Measurements from ENCODE around the gene SLC44A1. TPM values are rescaled to one million over a fixed set of nuclear protein-coding genes. Genes with fewer than 3 reads are reported as not detected.

SLC44A1 gene
- total RNA-seq, 4 donors from 2014 or later: 25.7 to 37.8 (median 28.3) TPM

DNA sequence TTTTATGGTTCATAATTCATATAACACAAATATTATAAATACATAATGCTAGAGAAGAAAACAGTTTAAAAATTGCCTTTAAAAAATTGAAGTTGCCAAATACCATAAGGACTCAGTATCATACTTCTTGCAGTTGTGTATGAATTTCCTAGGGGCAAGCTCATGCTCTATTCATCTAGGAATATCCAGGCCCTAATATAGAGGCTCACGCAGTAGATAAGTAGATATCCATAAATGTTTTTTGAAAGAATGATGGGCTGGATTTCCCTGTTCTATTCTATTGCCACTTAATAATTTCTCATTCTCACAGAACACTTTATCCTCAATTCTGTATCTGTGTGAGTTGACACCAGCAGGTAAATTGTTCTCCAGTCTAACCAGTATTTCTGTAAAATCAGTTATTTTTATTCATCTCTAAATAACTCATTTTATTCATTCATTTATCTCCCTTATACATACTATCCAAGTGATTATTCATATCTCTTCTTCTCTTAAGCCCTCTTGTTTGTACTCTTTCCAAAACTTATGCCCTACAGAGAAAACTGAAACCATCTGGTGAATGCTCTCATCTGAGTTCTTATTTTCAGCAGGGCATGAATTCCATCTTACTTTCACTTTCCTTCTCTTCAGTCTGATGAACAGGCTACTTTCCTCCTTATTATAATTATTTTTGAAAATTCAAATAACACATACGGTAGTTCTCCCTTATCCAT lies 97.1 kb downstream of the SLC44A1 start:
- 66% methylated on average over 2 of the region's 2 CpGs for WGBS
- peak overlapping the region in 1 of 4 donors; percentile 15 for H3K27ac ChIP-seq (replicated peaks in 1 of 4)
- intact Hi-C loops (cut with DNase I): no loop called here

DNA sequence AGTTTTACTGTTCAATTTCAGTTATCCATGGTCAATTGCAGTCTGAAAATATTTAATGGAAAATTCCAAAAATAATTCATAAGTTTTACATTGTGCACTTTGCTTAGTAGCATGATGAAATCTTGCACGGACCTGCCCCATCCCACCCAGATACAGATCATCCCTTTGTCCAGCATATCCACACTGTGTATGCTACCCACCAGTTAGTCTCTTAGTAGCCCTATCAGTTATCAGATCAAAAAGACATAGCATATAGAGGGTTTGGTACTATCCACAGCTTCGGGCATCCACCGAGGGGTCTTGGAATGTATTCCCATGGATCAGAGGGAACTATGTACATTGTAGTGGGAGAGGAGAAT lies 97.7 kb downstream of the SLC44A1 start:
- intact Hi-C loops (cut with DNase I): no loop called here
- Histone ChIP-seq H3K27me3 (no peaks in the 10 kb centered on the region), H3K27ac (replicated peaks in 1 of 4) (peak overlapping the region in 1 of 4 donors; percentile 15), H3K36me3 (peaks cover 0 to 2% (median 0%) of the 10 kb centered on the region in 4 donors), H3K9me3 (no peaks in the 10 kb centered on the region), H3K4me3 (peak overlapping the region in 3 of 4 donors; percentile 5 to 19 (median 7)), H3K4me1 (peaks cover 4 to 26% (median 10%) of the 10 kb centered on the region in 4 donors)
- TF ChIP-seq POLR2AphosphoS5 (IDR thresholded peaks at IDR 0.05): no peak
- no peak for TF ChIP-seq EP300 (IDR thresholded peaks at IDR 0.05)
- TF ChIP-seq, protein P1, sequence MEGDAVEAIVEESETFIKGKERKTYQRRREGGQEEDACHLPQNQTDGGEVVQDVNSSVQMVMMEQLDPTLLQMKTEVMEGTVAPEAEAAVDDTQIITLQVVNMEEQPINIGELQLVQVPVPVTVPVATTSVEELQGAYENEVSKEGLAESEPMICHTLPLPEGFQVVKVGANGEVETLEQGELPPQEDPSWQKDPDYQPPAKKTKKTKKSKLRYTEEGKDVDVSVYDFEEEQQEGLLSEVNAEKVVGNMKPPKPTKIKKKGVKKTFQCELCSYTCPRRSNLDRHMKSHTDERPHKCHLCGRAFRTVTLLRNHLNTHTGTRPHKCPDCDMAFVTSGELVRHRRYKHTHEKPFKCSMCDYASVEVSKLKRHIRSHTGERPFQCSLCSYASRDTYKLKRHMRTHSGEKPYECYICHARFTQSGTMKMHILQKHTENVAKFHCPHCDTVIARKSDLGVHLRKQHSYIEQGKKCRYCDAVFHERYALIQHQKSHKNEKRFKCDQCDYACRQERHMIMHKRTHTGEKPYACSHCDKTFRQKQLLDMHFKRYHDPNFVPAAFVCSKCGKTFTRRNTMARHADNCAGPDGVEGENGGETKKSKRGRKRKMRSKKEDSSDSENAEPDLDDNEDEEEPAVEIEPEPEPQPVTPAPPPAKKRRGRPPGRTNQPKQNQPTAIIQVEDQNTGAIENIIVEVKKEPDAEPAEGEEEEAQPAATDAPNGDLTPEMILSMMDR (IDR thresholded peaks at IDR 0.05): no peak
- no peak for TF ChIP-seq POLR2A (IDR thresholded peaks at IDR 0.05; ENCODE audit: low read depth)
- DNase-seq (ENCODE audit: extremely low spot score): no peak
- 84% methylated on average over 3 of the region's 3 CpGs for WGBS

More for the DNA sequence above, 97.1 kb downstream of the SLC44A1 start:
- TF ChIP-seq, protein P1 (IDR thresholded peaks at IDR 0.05): no peak
- TF ChIP-seq EP300 (IDR thresholded peaks at IDR 0.05): no peak
- no peak for TF ChIP-seq POLR2A (IDR thresholded peaks at IDR 0.05; ENCODE audit: low read depth)
- no peak for TF ChIP-seq POLR2AphosphoS5 (IDR thresholded peaks at IDR 0.05)
- Histone ChIP-seq H3K4me3 (peak overlapping the region in 3 of 4 donors; percentile 5 to 19 (median 7)), H3K9me3 (no peaks in the 10 kb centered on the region), H3K27me3 (no peaks in the 10 kb centered on the region), H3K36me3 (peaks cover 0 to 7% (median under 1%) of the 10 kb centered on the region in 4 donors), H3K4me1 (peaks cover 4 to 21% (median 6%) of the 10 kb centered on the region in 4 donors)
- no peak for DNase-seq (ENCODE audit: extremely low spot score)

DNA sequence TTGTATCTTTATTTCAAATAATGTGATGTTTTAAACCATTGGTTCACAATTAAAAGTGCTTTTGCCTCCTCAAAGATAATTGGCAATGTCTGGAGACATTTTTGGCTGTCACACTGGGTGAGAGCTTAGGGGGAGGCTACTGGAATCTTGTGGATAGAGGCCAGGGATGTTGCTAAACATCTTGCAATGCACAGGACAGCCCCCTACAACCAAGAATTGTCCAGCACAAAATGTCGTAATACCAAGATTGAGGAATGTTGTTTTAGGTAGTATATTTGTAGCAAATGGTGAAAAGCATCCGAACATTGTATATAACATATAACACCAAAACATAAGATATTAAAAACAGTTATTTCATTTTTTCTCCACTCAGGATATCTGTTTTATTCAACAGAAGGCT lies 99.8 kb downstream of the SLC44A1 start:
- Histone ChIP-seq H3K4me1 (peaks cover 4 to 29% (median 10%) of the 10 kb centered on the region in 4 donors), H3K9me3 (no peaks in the 10 kb centered on the region), H3K4me3 (no peak overlapping the region), H3K27me3 (no peaks in the 10 kb centered on the region), H3K27ac (replicated peaks in 1 of 4) (no peak overlapping the region), H3K36me3 (no peaks in the 10 kb centered on the region)
- 98% methylated on average over 2 of the region's 2 CpGs for WGBS
- no peak for DNase-seq (ENCODE audit: extremely low spot score)
- no peak for TF ChIP-seq EP300 (IDR thresholded peaks at IDR 0.05)
- TF ChIP-seq POLR2AphosphoS5 (IDR thresholded peaks at IDR 0.05): no peak
- TF ChIP-seq POLR2A (IDR thresholded peaks at IDR 0.05; ENCODE audit: low read depth): no peak
- intact Hi-C loops (cut with DNase I): no loop called here

DNA sequence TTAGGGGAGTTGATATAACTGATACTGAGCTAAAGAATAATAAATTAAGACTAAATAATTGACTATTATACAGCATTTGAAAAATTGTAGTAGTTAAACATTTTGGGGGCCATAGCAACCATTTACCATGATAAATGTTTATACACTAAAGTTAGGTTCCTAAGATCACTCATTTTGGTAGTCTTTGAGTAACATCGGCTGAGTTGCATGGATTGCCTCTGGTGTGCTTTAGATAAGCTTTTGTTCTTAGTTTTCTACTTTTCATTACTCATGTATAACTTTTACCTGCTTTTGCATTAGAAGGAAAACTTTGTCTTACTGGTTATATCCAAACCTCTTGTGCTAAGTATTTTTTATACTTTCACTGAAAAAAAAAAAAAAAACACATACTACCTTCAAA lies 101.2 kb downstream of the SLC44A1 start:
- Histone ChIP-seq H3K9me3 (no peaks in the 10 kb centered on the region), H3K4me1 (peaks cover 4 to 29% (median 10%) of the 10 kb centered on the region in 4 donors), H3K36me3 (peaks cover 0 to 7% (median 0%) of the 10 kb centered on the region in 4 donors), H3K27me3 (no peaks in the 10 kb centered on the region), H3K4me3 (no peak overlapping the region), H3K27ac (replicated peaks in 1 of 4) (no peak overlapping the region)
- 82% methylated on average over 1 of the region's 1 CpG for WGBS
- no peak for DNase-seq (ENCODE audit: extremely low spot score)
- intact Hi-C loops (cut with DNase I): no loop called here
- TF ChIP-seq EP300 (IDR thresholded peaks at IDR 0.05): no peak
- no peak for TF ChIP-seq POLR2A (IDR thresholded peaks at IDR 0.05; ENCODE audit: low read depth)
- TF ChIP-seq, protein P1 (IDR thresholded peaks at IDR 0.05): no peak
- no peak for TF ChIP-seq POLR2AphosphoS5 (IDR thresholded peaks at IDR 0.05)

DNA sequence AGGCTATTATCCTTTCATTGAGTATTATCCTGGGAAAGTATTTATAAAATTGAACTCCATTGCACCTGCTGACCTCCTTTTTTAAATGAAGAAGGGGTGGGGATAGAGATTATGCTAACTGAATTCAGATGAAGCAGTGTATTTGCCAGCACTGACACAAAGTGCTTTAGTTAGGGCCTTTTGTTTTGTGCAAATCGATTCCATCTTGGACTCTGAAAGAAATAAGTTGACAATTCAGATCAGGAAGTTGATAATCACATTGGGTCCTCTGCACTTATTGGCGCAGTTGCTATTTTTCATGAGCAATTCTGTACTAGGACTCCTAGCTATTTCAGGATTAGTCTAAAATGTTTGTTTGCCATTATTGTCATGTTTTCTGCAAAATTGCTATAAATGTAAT lies 101.8 kb downstream of the SLC44A1 start:
- no peak overlapping the region for H3K27ac ChIP-seq (replicated peaks in 1 of 4)
- H3K36me3 ChIP-seq: peaks cover 0 to 9% (median 0%) of the 10 kb centered on the region in 4 donors
- H3K27me3 ChIP-seq: no peaks in the 10 kb centered on the region
- WGBS: 79% methylated on average over 2 of the region's 2 CpGs
- no peak overlapping the region for H3K4me3 ChIP-seq
- intact Hi-C loops (cut with DNase I): no loop called here
- DNase-seq (ENCODE audit: extremely low spot score): no peak
- no peak for TF ChIP-seq POLR2AphosphoS5 (IDR thresholded peaks at IDR 0.05)
- TF ChIP-seq POLR2A (IDR thresholded peaks at IDR 0.05; ENCODE audit: low read depth): no peak
- TF ChIP-seq, protein P1 (IDR thresholded peaks at IDR 0.05): no peak
- TF ChIP-seq EP300 (IDR thresholded peaks at IDR 0.05): no peak
- peaks cover 4 to 23% (median 10%) of the 10 kb centered on the region in 4 donors for H3K4me1 ChIP-seq
- no peaks in the 10 kb centered on the region for H3K9me3 ChIP-seq

Data from esophagus muscularis mucosa (tissue), 4 donors.